GM21381 (cell line): Measurements from ENCODE around the gene RIMS1.
A peak's percentile ranks its signal among the peaks of the same experiment; 100 is the strongest.
"Not testable (repeated sequence)": the region's sequence is repeated elsewhere in the genome, so short reads cannot be mapped to it uniquely, and the experiment has no call there.

Source experiments
- ATAC-seq: cut with Tn5 transposase; IDR thresholded peaks from one replicate; pipeline ENCODE4 v1.9.1; 2021; ENCODE audit warnings: mild to moderate bottlenecking, moderate library complexity; ENCODE audit not compliant: unreplicated experiment

Gene RIMS1

DNA sequence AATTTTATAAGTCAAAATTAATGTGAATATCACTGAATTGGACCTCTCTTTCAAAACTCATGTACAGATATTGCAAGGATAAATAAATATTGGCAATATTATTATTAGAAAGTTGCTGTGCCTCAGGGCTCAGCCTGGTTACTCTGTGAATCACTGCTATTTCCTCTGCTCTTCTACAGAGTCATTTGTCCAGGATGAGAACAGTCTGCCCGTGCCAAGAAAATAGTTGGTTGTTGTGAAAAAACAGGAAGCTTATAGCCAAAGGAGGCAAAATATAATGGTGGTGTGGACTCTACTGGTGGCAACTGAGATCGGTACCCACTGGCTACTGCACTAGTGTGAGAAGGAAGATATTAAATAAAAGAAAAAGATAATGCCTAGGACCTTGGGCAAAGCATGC, 93.6 kb downstream of the RIMS1 start:
- ATAC-seq: no peak

- ATAC-seq: peak; percentile 78
Observed at GRCh38 chr6:71982389-71982788, 96.0 kb downstream of the RIMS1 start.

GRCh38 chr6:71983131-71983530, 96.8 kb downstream of the RIMS1 start:
- ATAC-seq: no peak

- no peak for ATAC-seq
Observed at GRCh38 chr6:71994705-71995271, 108.4 kb downstream of the RIMS1 start.

GRCh38 chr6:71997341-71997740, 111.0 kb downstream of the RIMS1 start:
- no peak for ATAC-seq

- no peak for ATAC-seq
Observed at GRCh38 chr6:72002415-72002814, 116.1 kb downstream of the RIMS1 start.

DNA sequence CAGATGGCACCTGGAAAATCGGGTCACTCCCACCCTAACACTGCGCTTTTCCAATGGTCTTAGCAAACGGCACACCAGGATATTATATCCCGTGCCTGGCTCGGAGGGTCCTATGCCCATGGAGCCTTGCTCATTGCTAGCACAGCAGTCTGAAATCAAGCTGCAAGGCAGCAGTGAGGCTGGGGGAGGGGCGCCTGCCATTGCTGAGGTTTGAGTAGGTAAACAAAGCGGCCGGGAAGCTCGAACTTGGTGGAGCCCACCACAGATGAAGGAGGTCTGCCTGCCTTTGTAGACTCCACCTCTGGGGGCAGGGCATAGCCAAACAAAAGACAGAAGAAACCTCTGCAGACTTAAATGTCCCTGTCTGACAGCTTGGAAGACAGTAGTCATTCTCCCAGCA, 120.2 kb downstream of the RIMS1 start:
- not testable (repeated sequence) for ATAC-seq

- no peak for ATAC-seq
Observed at GRCh38 chr6:72022830-72023229, 136.5 kb downstream of the RIMS1 start.

GRCh38 chr6:72031471-72031870, 145.1 kb downstream of the RIMS1 start:
- ATAC-seq: no peak

DNA sequence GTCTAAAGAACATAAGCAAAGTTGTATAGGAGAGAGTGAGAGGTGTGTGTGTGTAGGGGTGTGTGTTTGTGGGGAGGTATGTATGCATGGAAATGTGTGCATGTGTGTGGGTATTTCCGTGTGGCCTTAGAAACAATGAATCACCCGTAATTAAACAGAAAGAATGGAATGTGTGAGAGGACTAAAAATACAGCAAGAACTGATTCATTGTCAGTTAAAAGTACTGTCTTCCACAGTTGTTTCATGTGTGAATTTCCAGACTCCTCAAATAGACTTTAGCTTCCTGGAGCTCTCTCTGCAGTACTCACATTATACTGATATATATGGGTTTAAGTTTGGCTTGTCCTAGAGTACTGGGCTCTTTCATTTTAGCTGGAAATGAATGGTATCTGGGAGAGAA, 145.7 kb downstream of the RIMS1 start:
- no peak for ATAC-seq

- ATAC-seq: no peak
Observed at GRCh38 chr6:72035486-72035885, 149.1 kb downstream of the RIMS1 start.

DNA sequence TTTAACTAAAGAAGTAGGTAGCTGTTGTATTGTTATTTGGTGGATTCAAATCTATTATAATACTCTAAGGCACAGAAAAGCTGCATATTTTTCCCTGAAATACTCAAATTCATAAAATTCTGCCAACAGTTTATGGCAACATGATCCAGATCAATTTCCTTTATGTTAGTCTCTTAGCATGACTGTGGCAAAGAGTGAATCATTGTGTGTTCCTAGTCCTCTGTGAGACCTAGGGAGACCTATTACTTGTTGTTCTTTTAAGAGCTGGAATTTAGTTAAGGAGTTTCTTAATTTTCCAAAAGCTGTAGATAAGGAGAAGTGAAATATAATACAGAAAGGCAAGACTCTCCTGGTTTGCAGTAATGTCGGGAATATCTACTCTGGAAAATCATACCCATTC, 149.6 kb downstream of the RIMS1 start:
- ATAC-seq: no peak

DNA sequence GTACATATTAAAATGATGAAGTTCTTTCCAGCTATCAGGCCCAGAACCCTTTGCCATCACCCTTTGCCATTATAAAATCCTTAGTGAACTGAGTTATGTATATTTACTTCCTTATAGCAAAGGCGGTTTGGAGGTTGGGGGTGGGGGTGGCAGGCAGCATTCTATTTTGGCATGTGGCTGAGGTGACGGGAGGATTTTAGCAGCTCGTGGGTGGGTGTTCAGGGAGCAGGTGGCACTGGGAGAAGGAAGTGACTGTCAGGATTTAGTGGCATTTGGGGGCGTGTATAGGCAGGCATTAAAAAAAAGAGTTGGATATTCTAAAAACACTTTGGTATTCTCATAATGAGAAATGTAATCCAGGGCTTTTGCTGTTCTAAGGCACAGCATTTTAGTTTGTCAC, 150.7 kb downstream of the RIMS1 start:
- no peak for ATAC-seq

GRCh38 chr6:72040111-72040510, 153.8 kb downstream of the RIMS1 start:
- no peak for ATAC-seq

DNA sequence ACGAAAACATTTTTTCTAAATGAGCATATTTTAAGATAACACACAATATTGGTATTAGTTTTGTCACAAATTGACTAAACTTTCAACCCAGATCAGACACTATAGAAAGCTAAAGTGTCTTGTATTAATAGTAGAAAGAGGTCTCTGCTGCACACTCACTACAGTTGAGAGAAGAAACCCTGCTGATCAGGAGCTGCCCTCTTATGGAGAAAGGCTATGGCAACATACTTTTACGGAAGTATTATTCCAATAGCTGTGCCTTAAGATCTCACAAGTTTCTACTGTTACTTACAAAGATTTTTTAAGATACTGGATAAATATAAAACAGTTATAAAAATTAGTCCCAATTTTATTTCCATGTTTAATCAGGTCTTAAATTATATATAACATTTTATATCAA, 155.7 kb downstream of the RIMS1 start:
- ATAC-seq: no peak

DNA sequence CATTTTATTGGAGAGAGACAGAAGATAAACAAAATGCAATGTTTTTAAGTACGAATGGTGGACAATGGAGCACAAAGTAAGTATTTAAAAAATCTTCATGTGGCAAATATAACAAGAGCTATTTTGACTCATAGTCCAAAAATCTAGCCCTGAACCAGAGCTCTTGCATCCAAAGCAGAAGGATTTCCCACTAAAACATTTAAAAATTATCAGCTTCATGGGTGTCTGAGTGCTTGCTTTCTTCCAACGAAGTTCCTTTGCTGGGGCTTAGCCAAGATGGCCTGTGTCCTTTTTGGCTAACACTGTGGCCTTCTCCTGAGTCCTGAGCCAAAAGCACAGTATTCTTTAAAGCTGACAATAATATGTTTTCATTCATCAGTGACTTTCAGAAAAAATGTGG, 161.7 kb downstream of the RIMS1 start:
- no peak for ATAC-seq

- no peak for ATAC-seq
Observed at GRCh38 chr6:72049376-72049775, 163.0 kb downstream of the RIMS1 start.

DNA sequence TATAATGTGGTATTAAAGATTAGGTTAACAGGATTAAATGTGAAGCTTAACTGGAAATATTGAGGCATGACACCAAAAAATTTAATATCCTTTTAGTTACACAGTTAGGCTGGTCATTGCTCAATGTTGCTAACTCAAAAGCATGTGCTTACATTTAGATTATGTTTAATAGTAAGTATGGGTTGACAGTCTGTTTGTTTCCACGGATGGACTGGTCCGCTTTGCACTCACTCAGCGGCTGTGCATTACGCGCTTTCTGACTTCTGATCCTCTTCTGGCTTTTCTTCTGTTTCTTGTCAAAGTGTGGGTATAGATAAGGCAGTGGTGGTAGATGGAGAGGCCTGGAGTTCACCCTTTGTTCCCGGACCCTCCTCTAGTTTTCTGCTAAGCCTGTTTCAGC, 174.9 kb downstream of the RIMS1 start:
- no peak for ATAC-seq

DNA sequence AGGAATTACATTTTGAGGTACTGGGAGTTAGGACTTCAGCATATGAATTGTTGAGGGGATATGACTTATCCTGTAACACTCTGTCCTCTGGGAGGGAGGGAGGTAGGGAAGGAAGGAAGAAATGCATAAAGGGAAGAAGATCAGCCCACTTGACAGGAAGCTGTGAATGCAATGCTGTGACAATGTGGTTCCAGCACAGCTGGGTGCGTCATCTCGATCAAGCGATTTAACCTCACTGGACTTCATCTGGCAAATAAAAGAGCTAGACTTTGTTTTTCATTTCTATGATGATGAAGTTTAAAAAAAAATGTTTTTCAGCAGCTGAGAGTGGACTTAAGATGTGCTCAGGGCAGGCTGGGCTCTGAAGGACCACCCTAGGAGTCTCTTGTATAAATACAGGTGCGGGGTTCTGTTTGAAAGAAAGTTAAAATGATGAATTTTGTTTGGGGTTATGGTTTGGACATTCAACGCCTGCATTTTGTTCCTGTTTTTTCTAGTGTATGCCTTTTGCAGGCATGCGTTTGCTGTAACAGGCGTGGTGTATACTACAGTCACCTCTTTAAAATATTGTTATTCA, 178.1 kb downstream of the RIMS1 start:
- ATAC-seq: no peak

GRCh38 chr6:72078096-72078495, 191.7 kb downstream of the RIMS1 start:
- no peak for ATAC-seq

- no peak for ATAC-seq
Observed at GRCh38 chr6:72080260-72080941, 194.1 kb downstream of the RIMS1 start.

DNA sequence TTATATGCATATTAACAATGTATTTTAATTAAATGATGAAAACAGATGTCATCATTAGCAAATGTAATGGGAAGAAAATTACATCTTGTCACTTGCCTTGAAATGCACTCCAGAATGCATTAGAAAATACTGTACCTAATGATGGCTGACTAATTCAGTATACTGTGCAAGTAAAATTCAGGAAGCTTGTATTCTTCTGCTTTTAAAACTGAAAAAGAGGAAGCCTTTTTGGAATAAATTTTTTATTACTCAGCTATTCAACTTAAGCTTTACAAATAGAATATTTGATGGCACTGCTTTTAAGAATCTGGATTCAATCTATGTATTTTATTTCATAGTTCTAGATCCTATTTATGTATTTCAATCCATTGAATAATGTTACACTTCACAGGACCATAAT, 195.5 kb downstream of the RIMS1 start:
- ATAC-seq: no peak

GRCh38 chr6:72083976-72084375, 197.6 kb downstream of the RIMS1 start:
- ATAC-seq: no peak
